H7 (cell line): ENCODE measurements around the gene RAD18. TPM values are rescaled to one million over a fixed set of nuclear protein-coding genes. Genes with fewer than 3 reads are reported as not detected.

ENCODE experiments used
- DNase-seq: peaks from one replicate; pipeline ENCODE4 v3.0.0; 2012
- H3K27me3 ChIP-seq: 2 replicates; pipeline ENCODE4 v1.6.0; 2011; ENCODE audit warnings: mild to moderate bottlenecking, low read length; ENCODE audit not compliant: control insufficient read depth, insufficient read depth
- H3K36me3 ChIP-seq: replicated peaks from 2 replicates; pipeline ENCODE4 v1.5.1; 2011; ENCODE audit warnings: low read length; ENCODE audit not compliant: control insufficient read depth, insufficient read depth
- H3K4me3 ChIP-seq: 2 replicates; pipeline ENCODE4 v1.5.1; 2011; ENCODE audit warnings: low read depth, mild to moderate bottlenecking, control low read depth, low read length, moderate library complexity; ENCODE audit not compliant: insufficient read depth
- total RNA-seq: library from RNA; depleted of rRNA; stranded (reverse); fragments of >200 nt; shearing (Covaris generic); gene quantifications from 2 replicates; pipeline ENCODE4 v1.2.3, GENCODE V29; 2014; rRNA removed

RAD18 gene
- total RNA-seq, 1 experiment from 2014 or later: 18.4 TPM

DNA sequence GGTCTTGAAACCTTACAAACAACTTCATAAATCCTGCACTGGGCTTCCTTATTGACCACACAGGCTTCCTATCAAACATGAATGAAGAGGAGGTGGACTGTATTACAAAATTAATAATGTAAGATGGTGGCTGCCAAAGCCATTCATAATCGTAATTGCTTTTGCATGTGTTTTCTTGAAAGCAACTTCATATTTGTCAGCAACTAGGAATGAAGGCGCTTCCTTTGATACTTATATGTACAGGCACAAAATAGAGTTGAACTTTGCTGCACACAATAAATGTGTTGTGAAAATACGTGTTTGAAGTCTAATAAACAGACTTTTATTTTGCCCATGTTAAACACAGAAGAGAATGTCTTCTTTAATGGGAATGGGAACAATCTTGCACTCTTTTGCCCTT, 121.8 kb downstream of the RAD18 start:
- H3K4me3 ChIP-seq: no peak overlapping the region
- DNase-seq: no peak
- no peaks in the 10 kb centered on the region for H3K27me3 ChIP-seq
- no peaks in the 10 kb centered on the region for H3K36me3 ChIP-seq

GRCh38 chr3:8840556-8840955, 122.7 kb downstream of the RAD18 start:
- Histone ChIP-seq H3K36me3 (no peaks in the 10 kb centered on the region), H3K4me3 (no peak overlapping the region), H3K27me3 (no peaks in the 10 kb centered on the region)
- DNase-seq: no peak

GRCh38 chr3:8839607-8840325, 123.5 kb downstream of the RAD18 start:
- no peak for DNase-seq
- no peaks in the 10 kb centered on the region for H3K27me3 ChIP-seq
- no peaks in the 10 kb centered on the region for H3K36me3 ChIP-seq
- H3K4me3 ChIP-seq: no peak overlapping the region

DNA sequence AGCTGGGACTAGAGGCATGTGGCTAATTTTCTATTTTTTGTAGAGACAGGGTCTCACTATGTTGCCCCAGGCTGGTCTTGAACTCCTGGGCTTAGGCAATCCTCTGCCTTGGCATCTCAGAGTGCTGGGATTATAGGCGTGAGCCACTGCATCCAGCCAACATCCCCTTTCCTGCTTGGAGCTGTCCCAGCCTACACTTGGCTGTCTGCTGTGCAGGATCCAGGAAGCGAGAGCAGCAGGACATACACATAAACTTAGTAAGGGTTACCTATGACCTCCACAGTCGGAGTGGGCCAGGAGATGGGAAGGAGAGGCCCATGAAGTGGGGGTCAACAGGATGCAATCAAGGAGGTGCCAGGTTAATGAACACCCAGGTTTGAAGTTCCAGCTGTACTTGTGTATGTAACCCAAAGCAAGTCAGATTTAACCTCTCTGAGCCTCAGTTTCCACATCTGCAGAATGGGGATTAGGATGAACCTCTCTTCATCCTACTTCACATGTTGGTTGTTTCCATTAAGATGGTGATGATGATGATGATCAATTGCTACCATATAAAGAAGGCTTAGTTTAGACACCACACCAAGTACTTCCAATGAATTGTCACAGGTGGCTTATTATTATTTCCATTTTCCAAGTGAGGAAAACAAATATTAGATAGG, 124.4 kb downstream of the RAD18 start:
- no peak for DNase-seq
- Histone ChIP-seq H3K4me3 (no peak overlapping the region), H3K27me3 (no peaks in the 10 kb centered on the region), H3K36me3 (no peaks in the 10 kb centered on the region)

- no peaks in the 10 kb centered on the region for H3K27me3 ChIP-seq
- no peak for DNase-seq
- H3K36me3 ChIP-seq: no peaks in the 10 kb centered on the region
- H3K4me3 ChIP-seq: no peak overlapping the region
Measured at GRCh38 chr3:8838234-8838633, 125.0 kb downstream of the RAD18 start.

DNA sequence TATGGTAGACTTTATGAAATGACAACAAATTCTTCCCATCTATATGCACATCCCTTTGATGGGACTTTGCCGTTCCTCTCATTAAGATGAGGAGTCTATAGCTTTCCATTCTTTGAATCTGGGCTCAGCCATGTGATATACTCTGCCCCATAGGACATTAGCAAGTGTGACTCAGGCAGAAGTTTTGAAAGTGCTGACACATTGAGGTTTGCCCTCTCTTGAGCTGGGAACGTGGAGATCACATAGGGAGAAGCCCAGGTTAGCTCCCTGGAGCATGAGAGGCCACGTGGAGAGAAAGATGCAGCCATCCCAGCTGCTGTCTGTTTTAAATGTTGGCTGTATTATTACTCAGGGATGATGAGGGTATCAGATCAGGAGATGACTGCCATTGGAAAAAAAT, 126.1 kb downstream of the RAD18 start:
- Histone ChIP-seq H3K4me3 (no peak overlapping the region), H3K27me3 (no peaks in the 10 kb centered on the region), H3K36me3 (no peaks in the 10 kb centered on the region)
- DNase-seq: no peak

DNA sequence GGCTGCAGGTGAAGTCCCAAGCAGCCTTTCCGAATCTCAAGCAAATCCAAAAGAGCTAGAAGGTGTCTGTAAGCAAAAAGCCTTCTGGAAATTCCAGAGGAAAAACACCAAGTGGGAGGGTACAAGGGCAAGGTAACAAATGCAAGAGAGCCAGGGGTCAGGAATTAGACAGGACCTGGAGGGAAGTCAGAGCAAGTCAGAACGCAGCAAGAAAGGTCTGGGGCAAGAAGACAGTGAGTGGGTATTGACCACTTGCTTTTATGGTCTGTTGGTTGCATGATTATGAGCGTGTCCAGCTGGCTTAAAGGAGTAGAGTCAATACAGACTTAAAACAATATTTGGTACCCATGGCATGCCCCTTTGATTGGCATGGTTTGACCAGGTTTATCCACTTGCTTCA, 127.2 kb downstream of the RAD18 start:
- DNase-seq: no peak
- H3K27me3 ChIP-seq: no peaks in the 10 kb centered on the region

GRCh38 chr3:8835385-8835784, 127.9 kb downstream of the RAD18 start:
- no peaks in the 10 kb centered on the region for H3K27me3 ChIP-seq
- no peak overlapping the region for H3K4me3 ChIP-seq
- no peak for DNase-seq
- H3K36me3 ChIP-seq: no peaks in the 10 kb centered on the region

More for the DNA sequence above, 127.2 kb downstream of the RAD18 start:
- Histone ChIP-seq H3K36me3 (no peaks in the 10 kb centered on the region), H3K4me3 (no peak overlapping the region)

- no peaks in the 10 kb centered on the region for H3K36me3 ChIP-seq
- no peaks in the 10 kb centered on the region for H3K27me3 ChIP-seq
- H3K4me3 ChIP-seq: no peak overlapping the region
- no peak for DNase-seq
Measured at GRCh38 chr3:8834974-8835373, 128.3 kb downstream of the RAD18 start.

DNA sequence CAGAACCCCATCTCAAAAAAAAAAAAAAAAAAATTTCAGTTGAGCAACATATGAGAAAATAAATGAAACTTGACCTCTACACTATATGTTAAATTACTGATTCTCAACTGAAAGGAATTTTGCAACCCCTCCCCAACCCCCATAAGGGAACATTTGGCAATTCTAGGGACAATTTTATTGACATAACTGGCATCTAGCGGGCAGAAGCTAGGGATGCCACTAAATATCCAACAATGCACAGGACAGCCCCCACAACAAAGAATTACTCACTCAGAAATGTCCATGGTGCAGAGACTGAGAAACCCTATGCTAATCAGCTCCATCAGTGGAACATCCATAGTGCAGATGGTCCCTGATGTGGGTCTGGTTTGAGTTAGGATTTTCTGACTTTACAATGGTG, 135.6 kb downstream of the RAD18 start:
- Histone ChIP-seq H3K27me3 (no peaks in the 10 kb centered on the region), H3K4me3 (no peak overlapping the region), H3K36me3 (no peaks in the 10 kb centered on the region)
- no peak for DNase-seq

Other genes starting within 250 kb of the RAD18 start
- not detected in 2 replicates for gene CAV3, start 229.7 kb downstream of the RAD18 start, total RNA-seq
- 0.78 and 4.2 TPM in 2 replicates for gene OXTR, start 193.9 kb downstream of the RAD18 start, total RNA-seq